LNCAP (cell line): Measurements from ENCODE around the gene NOC2L.

Experiments used
- CTCF ChIP-seq: fragments of 450-650 bp; IDR thresholded peaks from 2 replicates; pipeline ENCODE4 v1.5.1; 2017; ENCODE audit warnings: mild to moderate bottlenecking

Gene NOC2L

DNA sequence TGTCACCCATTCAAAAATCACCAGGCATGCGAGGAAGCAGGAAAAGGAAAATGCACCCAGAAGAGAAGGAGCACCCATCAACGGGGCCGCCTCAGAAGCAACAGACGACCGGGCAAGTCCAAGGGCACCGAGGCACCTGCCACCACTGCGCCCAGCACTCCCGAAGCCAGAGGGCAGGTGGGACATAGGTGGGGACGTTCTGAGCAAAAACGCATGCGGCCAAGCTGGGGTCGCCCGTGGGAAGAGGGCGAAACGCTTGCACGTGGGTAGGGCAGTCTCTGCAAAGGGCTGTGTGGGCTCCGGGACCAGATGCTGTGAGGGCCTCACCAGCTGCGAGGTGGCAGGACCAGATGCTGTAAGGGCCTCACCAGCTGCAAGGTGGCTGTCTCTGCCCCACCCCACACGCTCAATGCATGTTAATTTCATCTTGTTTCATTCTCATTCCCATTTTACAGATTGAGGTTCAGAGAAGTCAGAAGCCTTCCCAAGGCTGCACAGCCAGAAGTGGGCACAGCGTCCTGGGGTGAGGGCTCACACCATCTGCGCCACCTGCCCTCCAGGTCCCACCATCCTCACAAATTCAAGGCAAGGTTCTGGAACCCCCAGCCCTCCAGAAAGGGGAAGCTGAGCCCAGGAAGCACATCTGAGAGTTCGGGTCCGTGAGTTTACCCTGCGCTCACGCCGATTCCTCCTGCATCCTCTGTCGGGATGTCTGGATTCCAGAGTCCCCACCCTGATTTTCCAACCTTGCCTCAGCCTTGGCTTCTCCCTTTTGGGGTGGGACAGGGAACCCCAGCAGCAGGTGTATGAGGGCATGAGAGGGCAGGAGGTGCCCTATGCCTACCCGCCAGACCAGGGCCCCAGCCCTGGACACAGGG lies 43.5 kb downstream of the NOC2L start:
- TF ChIP-seq CTCF, result no peak

GRCh38 chr1:914891-915280 lies 44.2 kb downstream of the NOC2L start:
- no peak for TF ChIP-seq CTCF

DNA sequence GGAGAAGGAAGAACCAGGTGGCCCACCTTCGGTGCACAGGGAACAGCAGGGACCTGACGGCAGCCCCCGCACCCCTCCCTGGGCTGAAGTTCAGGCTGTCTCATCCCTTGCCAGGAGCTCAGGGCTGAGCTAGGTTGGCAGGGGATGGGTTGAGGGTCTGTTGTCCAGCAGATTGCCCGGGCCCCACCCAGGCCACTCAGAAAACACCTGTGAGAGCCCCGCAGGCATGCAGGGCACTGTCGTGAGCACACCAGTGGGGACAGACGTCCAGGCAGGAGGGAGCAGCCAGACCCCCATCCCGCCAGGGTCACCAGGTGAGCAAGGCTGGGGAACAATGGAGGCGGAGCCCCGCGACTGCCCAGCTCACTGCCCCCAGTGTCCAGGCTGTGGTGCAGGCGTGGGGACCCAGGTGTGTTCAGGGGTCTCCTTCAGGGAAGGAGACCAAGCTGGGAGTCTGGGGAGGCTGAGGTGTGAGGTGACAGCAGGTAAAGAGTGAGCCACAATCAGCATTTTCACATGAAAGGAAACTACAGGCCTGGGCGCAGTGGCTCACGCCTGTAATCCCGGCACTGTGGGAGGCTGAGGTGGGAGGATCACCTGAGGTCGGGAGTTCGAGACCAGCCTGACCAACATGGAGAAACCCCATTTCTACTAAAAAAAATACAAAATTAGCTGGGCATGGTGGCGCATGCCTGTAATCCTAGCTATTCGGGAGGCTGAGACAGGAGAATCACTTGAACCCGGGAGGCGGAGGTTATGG lies 44.7 kb downstream of the NOC2L start:
- no peak for TF ChIP-seq CTCF

DNA sequence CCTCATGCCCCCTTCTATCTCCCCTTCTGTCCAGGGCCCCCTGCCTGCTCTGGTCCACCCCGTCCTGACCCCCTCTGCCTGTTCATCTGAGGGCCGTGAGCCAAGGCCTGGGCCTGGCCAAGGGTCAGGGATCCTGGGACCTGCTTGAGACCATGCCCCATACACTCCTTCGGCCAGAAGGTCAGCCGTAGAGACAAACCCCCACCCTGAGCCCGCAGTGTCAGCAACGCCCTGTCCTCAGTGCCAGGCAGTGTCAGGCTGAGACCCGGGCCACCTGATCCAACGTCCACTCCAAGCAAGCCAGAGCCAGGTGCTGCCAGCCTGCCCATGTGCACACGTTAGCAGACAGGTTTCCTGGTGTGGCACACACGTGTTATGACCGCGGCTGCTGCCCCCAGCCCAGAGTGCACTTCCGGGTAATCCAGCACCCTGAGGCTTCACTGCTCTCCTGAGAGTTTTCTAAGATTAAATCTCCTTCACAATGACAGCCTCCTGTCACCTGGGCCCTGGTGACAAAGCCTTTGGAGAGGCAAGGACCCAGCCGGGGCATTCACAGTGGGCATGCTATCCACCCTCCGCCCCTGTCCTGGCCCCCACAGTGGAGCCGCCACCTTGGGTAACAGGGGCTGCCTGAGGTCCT lies 45.4 kb downstream of the NOC2L start:
- TF ChIP-seq CTCF, result no peak

DNA sequence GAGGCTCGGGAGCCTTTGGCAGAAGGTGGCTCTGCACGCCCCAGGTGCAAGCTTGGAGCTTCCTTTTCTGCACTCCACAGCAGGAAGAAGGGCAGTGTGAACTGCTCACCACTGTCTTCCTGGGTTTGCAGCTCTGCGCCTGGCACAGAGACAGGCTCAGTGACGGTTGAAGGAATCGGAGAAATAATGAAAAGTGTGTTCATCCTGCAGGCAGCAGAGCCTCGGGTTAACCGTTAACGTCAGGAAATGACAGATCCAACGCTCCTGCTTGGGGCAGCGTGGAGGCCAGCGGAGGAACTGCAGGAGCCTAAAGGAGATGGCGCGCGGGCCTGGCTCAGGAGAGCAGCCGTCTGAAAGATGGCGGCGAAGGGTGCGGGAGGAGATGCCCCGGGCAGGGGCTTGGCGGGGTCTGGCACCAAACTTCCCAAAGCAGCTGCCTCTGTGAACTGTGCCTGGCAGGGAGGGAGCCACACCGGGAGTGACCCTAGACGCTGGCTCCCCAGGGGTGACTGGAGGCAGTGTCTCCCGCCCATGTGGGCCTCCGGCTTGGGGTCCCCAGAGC lies 46.2 kb downstream of the NOC2L start:
- no peak for TF ChIP-seq CTCF

DNA sequence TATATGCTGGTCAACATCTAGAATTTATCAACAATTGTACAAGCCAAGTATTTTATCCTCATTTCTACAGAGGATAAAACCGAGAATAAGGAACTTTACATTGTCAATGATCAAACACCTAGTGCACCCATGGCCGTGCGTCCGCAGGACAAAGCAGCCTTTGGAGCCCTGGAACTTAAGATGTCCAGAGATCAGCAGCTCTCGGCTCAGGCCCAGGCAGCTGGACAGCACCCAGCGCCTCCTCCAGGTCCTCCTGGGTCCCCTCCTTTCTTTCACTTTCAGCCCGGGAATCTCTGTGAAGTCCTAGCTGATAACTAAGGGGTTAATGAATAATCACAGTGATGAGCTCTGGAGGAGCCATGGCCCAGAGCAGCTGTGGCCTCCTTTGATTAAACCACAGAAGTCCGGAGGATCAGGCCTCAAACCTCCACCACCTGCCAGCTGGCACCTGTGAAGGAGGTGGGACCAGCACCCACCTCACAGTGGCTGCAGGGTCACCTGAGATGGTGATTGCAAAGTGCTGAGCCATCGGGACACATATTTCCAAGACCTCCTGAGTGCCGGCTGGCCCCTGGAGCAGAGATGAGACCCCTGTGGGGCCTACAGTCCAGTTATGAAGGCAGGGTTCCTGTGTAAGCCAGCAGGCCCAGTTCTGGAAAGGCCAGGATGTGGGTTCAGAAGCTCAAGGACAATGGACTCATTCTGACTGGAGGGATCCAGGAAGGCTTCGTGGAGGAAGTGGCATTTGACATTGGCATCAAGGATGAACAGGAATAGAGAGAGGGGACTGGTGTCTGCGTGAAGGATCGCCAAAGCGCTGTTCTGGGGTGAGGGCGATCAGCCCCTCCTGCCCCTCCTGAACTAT lies 46.9 kb downstream of the NOC2L start:
- no peak for TF ChIP-seq CTCF
